ENCODE data around the gene PNN. TPM values are rescaled to one million over a fixed set of nuclear protein-coding genes. Genes with fewer than 3 reads are reported as not detected.

The PNN gene
- total and polyA plus RNA-seq, 2 of the 8 experiments (the other 6 are each of a cell fraction or from before 2014, with no cell fraction given), result 27.5 to 121 TPM

Other genes with a start within 250 kb of the PNN start
- 58.2 and 60.9 TPM in 2 replicates for gene SEC23A, start 72.0 kb upstream of the PNN start, total RNA-seq (2021; fragmentation: NEBNext Ultra II Directional; extraction: Animal tissue kit (Norgen Biotek cat#: 25700))
- gene SEC23A, start 72.0 kb upstream of the PNN start, polyA plus RNA-seq (2011; rRNA removed), result 26.7 and 30.9 TPM in 2 replicates
- gene GEMIN2, start 60.9 kb upstream of the PNN start, total RNA-seq (2021; fragmentation: NEBNext Ultra II Directional; extraction: Animal tissue kit (Norgen Biotek cat#: 25700)), result 29.1 TPM in 2 replicates
- gene GEMIN2, start 60.9 kb upstream of the PNN start, polyA plus RNA-seq (2011; rRNA removed), result 21.5 and 30.8 TPM in 2 replicates
- 22.5 and 23.4 TPM in 2 replicates for gene TRAPPC6B, start 4.9 kb upstream of the PNN start, total RNA-seq (2021; fragmentation: NEBNext Ultra II Directional; extraction: Animal tissue kit (Norgen Biotek cat#: 25700))
- gene TRAPPC6B, start 4.9 kb upstream of the PNN start, polyA plus RNA-seq (2011; rRNA removed), result 5.5 and 9.0 TPM in 2 replicates
- 15.0 and 16.1 TPM in 2 replicates for gene MIA2, start 58.7 kb downstream of the PNN start, total RNA-seq (2021; fragmentation: NEBNext Ultra II Directional; extraction: Animal tissue kit (Norgen Biotek cat#: 25700))
- 6.5 and 10.1 TPM in 2 replicates for gene MIA2, start 58.7 kb downstream of the PNN start, polyA plus RNA-seq (2011; rRNA removed)